LHCN-M2 (cell line): ENCODE measurements around the gene IGSF23. TPM values are rescaled to one million over a fixed set of nuclear protein-coding genes. Genes with fewer than 3 reads are reported as not detected.

Experiments used
- DNase-seq: peaks from one replicate; pipeline ENCODE4 v3.0.0-alpha.2; 2012; ENCODE audit warnings: low read depth
- polyA plus RNA-seq: library from polyadenylated mRNA; unstranded; fragments of >200 nt; gene quantifications from one replicate; pipeline ENCODE4 v1.2.1, GENCODE V29; 2012; ENCODE audit warnings: missing spikeins
- total RNA-seq: library from RNA; depleted of rRNA; stranded (reverse); fragments of >200 nt; gene quantifications from 2 replicates; pipeline ENCODE4 v1.2.3, GENCODE V29; 2014; rRNA removed

Gene IGSF23
- total RNA-seq: not detected in 2 replicates
- polyA plus RNA-seq: not detected

GRCh38 chr19:44613295-44614178 lies at the start of gene IGSF23:
TSS of gene IGSF23 (plus strand) at chr19:44613563. CDS start at chr19:44613646, 83 bp downstream.
- DNase-seq: no peak

GRCh38 chr19:44566984-44567383 lies 46.4 kb upstream of the IGSF23 start:
- DNase-seq: no peak

GRCh38 chr19:44567745-44568144 lies 45.6 kb upstream of the IGSF23 start:
- DNase-seq: no peak

GRCh38 chr19:44570603-44570983 lies 42.8 kb upstream of the IGSF23 start:
- DNase-seq: no peak

- DNase-seq: peak; percentile 80
Measured at GRCh38 chr19:44570984-44571684, 42.2 kb upstream of the IGSF23 start.

- no peak for DNase-seq
Measured at GRCh38 chr19:44571830-44572580, 41.4 kb upstream of the IGSF23 start.

- DNase-seq: no peak
Measured at GRCh38 chr19:44572581-44572900, 40.8 kb upstream of the IGSF23 start.

GRCh38 chr19:44573183-44573582 lies 40.2 kb upstream of the IGSF23 start:
- DNase-seq: no peak

- no peak for DNase-seq
Measured at GRCh38 chr19:44573627-44574026, 39.7 kb upstream of the IGSF23 start.

- DNase-seq: no peak
Measured at GRCh38 chr19:44574186-44574950, 39.0 kb upstream of the IGSF23 start.

- DNase-seq: no peak
Measured at GRCh38 chr19:44575116-44575700, 38.2 kb upstream of the IGSF23 start.

GRCh38 chr19:44576843-44577565 lies 36.4 kb upstream of the IGSF23 start:
- no peak for DNase-seq

GRCh38 chr19:44577566-44577874 lies 35.8 kb upstream of the IGSF23 start:
- no peak for DNase-seq

GRCh38 chr19:44579663-44580365 lies 33.5 kb upstream of the IGSF23 start:
- DNase-seq: no peak

- DNase-seq: no peak
Measured at GRCh38 chr19:44580366-44580895, 32.9 kb upstream of the IGSF23 start.

GRCh38 chr19:44581288-44581687 lies 32.1 kb upstream of the IGSF23 start:
- no peak for DNase-seq

GRCh38 chr19:44582581-44583265 lies 30.6 kb upstream of the IGSF23 start:
- DNase-seq: peak; percentile 31

- peak; percentile 31 for DNase-seq
Measured at GRCh38 chr19:44585371-44586133, 27.8 kb upstream of the IGSF23 start.
